Psoas muscle (tissue), 8 donors: ENCODE results near the gene FBXO31. TPM values are rescaled to one million over a fixed set of nuclear protein-coding genes. Genes with fewer than 3 reads are reported as not detected.

Experiments
- ATAC-seq, 4 donors: fragments of 200-7000 bp; cut with Tn5 transposase; one replicate each; pipeline ENCODE4 v1.9.1; 2020; ENCODE audit warnings: moderate library complexity in 3 of 4, mild to moderate bottlenecking in 2 of 4
- DNase-seq, 2 donors: peaks; one replicate each; pipeline ENCODE4 v3.0.0-alpha.2; 2020
- H3K27ac ChIP-seq: fragments of 200-600 bp; one replicate; pipeline ENCODE4 v1.8.0; 2022
- H3K27me3 ChIP-seq, 3 donors: fragments of 200-600 bp in 1 of 3; one replicate each; pipeline versions ENCODE4 v1.6.1 to v1.8.0; 2013 to 2022; ENCODE audit warnings: low read length in 2 of 3, mild to moderate bottlenecking in 2 of 3, moderate library complexity in 1 of 3; ENCODE audit not compliant: insufficient read depth in 3 of 3
- H3K36me3 ChIP-seq, 2 donors: fragments of 200-600 bp in 1 of 2; one replicate each; pipeline versions ENCODE4 v1.6.1 to v1.8.0; 2013 to 2022; ENCODE audit warnings: low read depth in 1 of 2, mild to moderate bottlenecking in 1 of 2, moderate library complexity in 1 of 2; ENCODE audit not compliant: insufficient read depth in 1 of 2
- H3K4me1 ChIP-seq: fragments of 200-600 bp; one replicate; pipeline ENCODE4 v1.8.0; 2022
- H3K4me3 ChIP-seq: fragments of 200-600 bp; one replicate; pipeline ENCODE4 v1.8.0; 2022; ENCODE audit warnings: mild to moderate bottlenecking
- H3K9me3 ChIP-seq: fragments of 200-600 bp; one replicate; pipeline ENCODE4 v1.8.0; 2022
- WGBS, 3 donors: extraction: QIAGEN DNeasy Blood & Tissue Kit; methylation state at CpG; one replicate each; pipeline versions ENCODE4 v1.1.6 to v1.1.7; 2013; 5-methylcytosine and 5-hydroxymethylcytosine counted together
- intact Hi-C, 2 donors: fragments of 100-400 bp; cut with DNase I; formaldehyde crosslinking; loops; one replicate each; pipeline versions ENCODE4 v1.11.0 to v1.14.2; 2022
- polyA plus RNA-seq, 3 donors: library from polyadenylated mRNA; stranded (reverse); fragments of 200-250 nt; gene quantifications; one replicate each; pipeline ENCODE4 v1.2.3, GENCODE V29; 2013
- total RNA-seq, 4 donors: library from RNA; stranded (reverse); fragmentation: NEBNext Ultra II Directional in 2 of 4; extraction: Animal tissue kit (Norgen Biotek cat#: 25700) in 2 of 4; gene quantifications; one replicate each; pipeline versions ENCODE4 v1.2.1 to v1.2.4, GENCODE V29; 2021 to 2023
- TF ChIP-seq, protein P1 (sequence below): fragments of 200-600 bp; IDR thresholded peaks from one replicate; pipeline ENCODE4 v1.8.0; 2022; ENCODE audit warnings: antibody characterized with exemption
- donor health status: healthy with polysubstance abuse.
- donor health status: DM: no; HTN: no; CAD: no; lungs with moderate emphysema.
- donor health status: Bipolar disorder and iron deficiency.
- donor health status: healthy.
- donor health status: DM: yes; HTN: yes; CAD: no.
- donor health status: DM: no; HTN: no; CAD: no.
- donor health status: DM: no; HTN: no; CAD: no.
- donor health status: DM: yes; HTN: yes; CAD: no.

FBXO31 gene
- total and polyA plus RNA-seq, 7 donors = 26.3 to 103 (median 95.3) TPM

- Histone ChIP-seq H3K9me3 (no peaks in the 10 kb centered on the region), H3K36me3 (peaks cover 0 to 7% of the 10 kb centered on the region in 2 donors), H3K27ac (peak overlapping the region; percentile 81), H3K4me1 (peaks cover 50% of the 10 kb centered on the region), H3K4me3 (no peak overlapping the region), H3K27me3 (no peaks in the 10 kb centered on the region)
- WGBS, 3 donors = 40 to 58% (median 41%) methylated on average over 16 of the region's 16 CpGs
- intact Hi-C loops = loop anchor here in 1 of 2 donors (5.0 kb wide), 1 partner anchor 43 kb away; no protein-coding TSS in a partner anchor
- TF ChIP-seq, protein P1, sequence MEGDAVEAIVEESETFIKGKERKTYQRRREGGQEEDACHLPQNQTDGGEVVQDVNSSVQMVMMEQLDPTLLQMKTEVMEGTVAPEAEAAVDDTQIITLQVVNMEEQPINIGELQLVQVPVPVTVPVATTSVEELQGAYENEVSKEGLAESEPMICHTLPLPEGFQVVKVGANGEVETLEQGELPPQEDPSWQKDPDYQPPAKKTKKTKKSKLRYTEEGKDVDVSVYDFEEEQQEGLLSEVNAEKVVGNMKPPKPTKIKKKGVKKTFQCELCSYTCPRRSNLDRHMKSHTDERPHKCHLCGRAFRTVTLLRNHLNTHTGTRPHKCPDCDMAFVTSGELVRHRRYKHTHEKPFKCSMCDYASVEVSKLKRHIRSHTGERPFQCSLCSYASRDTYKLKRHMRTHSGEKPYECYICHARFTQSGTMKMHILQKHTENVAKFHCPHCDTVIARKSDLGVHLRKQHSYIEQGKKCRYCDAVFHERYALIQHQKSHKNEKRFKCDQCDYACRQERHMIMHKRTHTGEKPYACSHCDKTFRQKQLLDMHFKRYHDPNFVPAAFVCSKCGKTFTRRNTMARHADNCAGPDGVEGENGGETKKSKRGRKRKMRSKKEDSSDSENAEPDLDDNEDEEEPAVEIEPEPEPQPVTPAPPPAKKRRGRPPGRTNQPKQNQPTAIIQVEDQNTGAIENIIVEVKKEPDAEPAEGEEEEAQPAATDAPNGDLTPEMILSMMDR = no peak
- DNase-seq (peak in 1 of 2 donors; percentile 80), ATAC-seq (peak; percentile 77 to 88 (median 83))
Observed at GRCh38 chr16:87369796-87370719, 13.5 kb downstream of the FBXO31 start.

GRCh38 chr16:87369117-87369765 is 14.3 kb downstream of the FBXO31 start:
- intact Hi-C loops = no loop called here
- H3K9me3 ChIP-seq = no peaks in the 10 kb centered on the region
- WGBS, 3 donors = 75 to 80% (median 80%) methylated on average over 14 of the region's 14 CpGs
- TF ChIP-seq, protein P1 = no peak
- no peak for ATAC-seq
- H3K36me3 ChIP-seq = peaks cover 0 to 7% of the 10 kb centered on the region in 2 donors
- peak overlapping the region; percentile 81 for H3K27ac ChIP-seq
- no peak overlapping the region for H3K4me3 ChIP-seq
- no peaks in the 10 kb centered on the region for H3K27me3 ChIP-seq
- DNase-seq = peak in 1 of 2 donors; percentile 19
- peaks cover 54% of the 10 kb centered on the region for H3K4me1 ChIP-seq

- Histone ChIP-seq H3K9me3 (no peaks in the 10 kb centered on the region), H3K27ac (peak overlapping the region; percentile 81), H3K4me1 (peaks cover 65% of the 10 kb centered on the region), H3K4me3 (no peak overlapping the region), H3K27me3 (no peaks in the 10 kb centered on the region), H3K36me3 (peaks cover 0 to 7% of the 10 kb centered on the region in 2 donors)
- WGBS, 3 donors = 33 to 42% (median 35%) methylated on average over 5 of the region's 5 CpGs
- TF ChIP-seq, protein P1 = no peak
- DNase-seq (peak in 1 of 2 donors; percentile 8), ATAC-seq (no peak)
- intact Hi-C loops = no loop called here
Observed at GRCh38 chr16:87368029-87368770, 15.4 kb downstream of the FBXO31 start.

GRCh38 chr16:87367529-87367928 is 16.0 kb downstream of the FBXO31 start:
- Histone ChIP-seq H3K4me1 (peaks cover 71% of the 10 kb centered on the region), H3K9me3 (no peaks in the 10 kb centered on the region), H3K27ac (no peak overlapping the region), H3K27me3 (no peaks in the 10 kb centered on the region), H3K4me3 (no peak overlapping the region), H3K36me3 (peaks cover 0 to 7% of the 10 kb centered on the region in 2 donors)
- no peak for ATAC-seq
- 81 to 87% (median 82%) methylated on average over 9 of the region's 9 CpGs for WGBS, 3 donors
- TF ChIP-seq, protein P1 = no peak
- intact Hi-C loops = no loop called here
- peak in 1 of 2 donors; percentile 28 for DNase-seq
